DMS79 (cell line): ENCODE data around the gene APOBEC3F.
"Not testable (repeated sequence)": the region's sequence is repeated elsewhere in the genome, so short reads cannot be mapped to it uniquely, and the experiment has no call there.

Experiments
- DNase-seq: peaks from one replicate; lab custom pipeline; 2025; lab: John Stamatoyannopoulos, UW

The APOBEC3F gene

GRCh38 chr22:39073981-39074380, 33.3 kb downstream of the APOBEC3F start:
- DNase-seq: no peak

DNA sequence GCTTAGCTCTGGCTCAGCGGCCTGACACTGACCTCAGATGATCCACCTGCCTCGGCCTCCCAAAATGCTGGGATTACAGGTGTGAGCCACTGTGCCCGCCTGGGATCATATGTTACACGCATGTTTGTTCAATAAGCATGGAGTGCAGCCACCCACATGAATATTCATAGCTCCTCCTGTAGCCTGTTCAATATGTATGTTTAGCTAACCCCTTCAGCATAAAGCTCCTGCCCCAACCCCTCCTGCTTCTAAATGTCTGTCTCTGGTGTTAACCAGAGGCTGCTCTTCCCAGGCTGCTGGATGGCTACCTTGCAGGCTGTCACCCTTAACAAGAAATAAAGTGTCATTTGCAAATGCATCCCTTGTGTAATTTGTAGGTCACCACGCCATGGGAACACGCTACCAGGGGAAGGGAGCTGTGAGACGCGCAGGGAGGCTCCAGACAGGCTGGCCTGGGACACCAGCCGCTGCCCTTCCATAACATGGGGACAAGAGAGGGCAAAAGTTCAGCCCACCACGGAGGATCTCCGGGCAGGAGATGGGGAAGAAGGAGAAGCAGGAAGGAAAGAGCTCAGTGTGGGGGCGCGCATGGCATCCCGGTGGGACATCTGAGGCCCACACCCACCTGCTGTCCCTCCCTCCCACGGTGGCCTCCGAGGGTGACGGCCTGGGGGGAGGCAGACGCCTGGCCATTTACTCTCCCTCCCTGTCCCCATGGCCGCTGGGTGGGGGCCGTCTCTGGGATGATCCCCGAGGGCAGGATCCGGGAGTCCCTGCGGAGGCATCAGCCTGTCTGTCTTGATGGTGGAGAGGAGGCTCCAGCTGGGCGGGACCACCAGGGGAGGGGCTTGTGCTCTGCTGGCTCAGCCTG, 35.7 kb downstream of the APOBEC3F start:
- DNase-seq: not testable (repeated sequence)

DNA sequence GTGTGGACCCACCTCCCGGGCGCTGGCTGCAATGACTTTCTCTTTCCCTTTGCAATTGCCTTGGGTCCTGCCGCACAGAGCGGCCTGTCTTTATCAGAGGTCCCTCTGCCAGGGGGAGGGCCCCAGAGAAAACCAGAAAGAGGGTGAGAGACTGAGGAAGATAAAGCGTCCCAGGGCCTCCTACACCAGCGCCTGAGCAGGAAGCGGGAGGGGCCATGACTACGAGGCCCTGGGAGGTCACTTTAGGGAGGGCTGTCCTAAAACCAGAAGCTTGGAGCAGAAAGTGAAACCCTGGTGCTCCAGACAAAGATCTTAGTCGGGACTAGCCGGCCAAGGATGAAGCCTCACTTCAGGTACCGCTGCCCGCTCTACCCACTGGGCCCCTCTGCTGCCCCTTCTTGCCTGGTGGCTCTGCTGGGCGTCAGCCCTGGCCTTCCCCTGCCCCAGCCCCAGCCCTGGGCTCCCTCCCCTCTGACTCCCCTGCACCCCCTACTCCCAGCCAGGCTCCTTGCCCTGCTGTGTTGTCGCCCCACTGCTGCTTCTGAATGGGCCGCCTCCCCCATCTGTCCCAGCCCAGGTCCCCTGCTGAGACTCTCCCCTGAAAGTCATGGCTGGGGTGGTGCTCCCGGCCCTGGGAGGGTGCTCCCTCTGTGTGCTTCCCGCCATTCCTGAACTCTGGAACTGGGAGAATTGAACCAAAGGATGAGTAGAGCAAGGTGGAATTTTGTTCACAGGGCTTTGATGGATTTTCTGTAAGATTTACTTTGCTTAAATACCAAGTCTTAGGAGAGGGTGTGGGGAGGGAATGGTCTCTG, 36.6 kb downstream of the APOBEC3F start, which contains the start of gene APOBEC3G:
Gene APOBEC3G, plus strand, starts transcription at position 250 of the 815 bp plus-strand sequence. Its CDS starts 87 bp downstream, at position 337.
- DNase-seq: not testable (repeated sequence)

DNA sequence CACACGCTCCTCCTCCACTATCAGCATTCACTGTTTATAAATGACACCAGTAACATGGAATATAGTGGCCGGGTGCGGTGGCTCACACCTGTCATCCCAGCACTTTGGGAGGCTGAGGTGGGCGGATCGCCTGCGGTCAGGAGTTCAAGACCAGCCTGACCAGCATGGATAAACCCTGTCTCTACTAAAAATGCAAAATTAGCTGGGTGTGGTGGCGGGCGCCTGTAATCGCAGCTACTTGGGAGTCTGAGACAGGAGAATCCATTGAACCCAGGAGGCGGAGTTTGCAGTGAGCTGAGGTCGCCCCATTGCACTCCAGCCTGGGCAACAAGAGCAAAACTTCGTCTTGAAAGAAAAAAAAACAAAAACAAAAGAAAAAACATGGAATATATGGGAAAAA, 37.2 kb downstream of the APOBEC3F start:
- DNase-seq: not testable (repeated sequence)

DNA sequence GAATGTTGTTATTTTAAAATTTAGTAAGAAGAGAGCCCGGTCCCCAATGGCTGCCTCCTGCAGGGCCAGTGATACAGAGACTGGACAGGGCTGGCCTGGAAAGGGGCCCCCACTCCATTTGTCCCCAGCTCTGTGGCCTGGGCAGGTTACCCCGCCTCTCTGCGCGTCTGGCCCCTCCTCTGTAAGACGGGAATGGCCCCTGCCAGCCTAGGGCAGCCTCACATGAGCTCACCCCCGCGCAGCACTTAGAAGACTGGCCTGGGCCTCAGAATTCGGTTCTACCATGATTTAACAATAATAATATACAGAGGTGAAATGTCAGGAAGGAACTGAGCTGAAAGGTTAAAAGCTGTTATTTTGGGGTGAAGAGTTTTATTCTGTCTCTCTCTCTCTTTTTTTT, 37.7 kb downstream of the APOBEC3F start:
- DNase-seq: no peak

- DNase-seq: not testable (repeated sequence)
Observed at GRCh38 chr22:39079054-39079637, 38.5 kb downstream of the APOBEC3F start.

DNA sequence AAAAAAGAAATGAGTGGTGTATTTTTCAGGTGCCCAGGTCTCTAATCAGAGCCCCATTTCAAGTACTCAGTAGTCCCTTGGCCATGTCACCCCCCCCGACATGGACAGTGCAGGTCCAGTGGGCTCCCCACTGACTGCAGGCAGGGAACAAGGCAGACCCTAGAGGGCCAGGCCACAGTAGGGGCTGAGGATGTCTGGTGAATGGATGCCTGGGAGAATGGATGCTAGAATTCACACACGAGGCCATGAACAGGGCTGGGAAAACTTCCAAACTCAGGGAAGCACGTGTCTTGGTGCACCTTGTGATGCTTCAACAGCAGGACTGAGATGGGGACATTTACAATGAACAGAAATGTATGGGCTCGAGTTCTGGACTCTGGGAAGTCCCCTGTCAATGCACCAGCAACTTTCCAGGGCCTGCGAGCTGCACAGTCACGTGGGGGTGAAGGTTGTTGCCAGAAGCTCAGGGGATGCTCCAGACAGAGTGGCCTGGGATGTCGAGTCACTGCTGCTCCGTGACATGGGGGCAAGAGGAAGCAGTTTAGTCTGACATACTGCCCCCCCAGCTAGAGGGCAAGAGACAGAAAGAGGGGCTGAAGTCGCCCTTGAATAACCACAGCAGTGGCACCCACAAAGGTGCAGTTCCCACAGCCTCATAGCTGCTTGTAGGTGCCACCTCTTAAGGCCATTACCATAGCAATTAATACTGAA, 39.5 kb downstream of the APOBEC3F start:
- no peak for DNase-seq

GRCh38 chr22:39081016-39081415, 40.4 kb downstream of the APOBEC3F start:
- no peak for DNase-seq

DNA sequence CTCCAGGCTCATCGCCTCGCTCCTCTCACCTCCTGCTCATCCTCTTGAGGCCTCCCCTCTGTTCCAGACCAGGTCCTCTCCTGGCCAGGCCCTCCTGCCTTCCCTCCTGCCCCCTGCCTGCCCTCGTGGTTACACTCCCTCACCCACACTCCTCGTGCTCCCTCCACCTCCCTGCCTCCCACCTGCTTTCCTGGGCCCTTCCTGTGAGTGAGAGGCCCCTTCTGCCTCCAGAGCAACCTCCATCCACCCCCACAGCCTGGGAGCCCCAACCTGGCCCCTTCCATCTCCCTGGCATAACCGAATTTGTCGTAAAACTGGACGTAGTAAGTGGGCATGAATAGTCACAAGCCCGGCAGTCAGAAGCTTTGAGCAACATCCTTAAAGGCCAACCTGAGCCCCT, 40.9 kb downstream of the APOBEC3F start:
- DNase-seq: no peak

DNA sequence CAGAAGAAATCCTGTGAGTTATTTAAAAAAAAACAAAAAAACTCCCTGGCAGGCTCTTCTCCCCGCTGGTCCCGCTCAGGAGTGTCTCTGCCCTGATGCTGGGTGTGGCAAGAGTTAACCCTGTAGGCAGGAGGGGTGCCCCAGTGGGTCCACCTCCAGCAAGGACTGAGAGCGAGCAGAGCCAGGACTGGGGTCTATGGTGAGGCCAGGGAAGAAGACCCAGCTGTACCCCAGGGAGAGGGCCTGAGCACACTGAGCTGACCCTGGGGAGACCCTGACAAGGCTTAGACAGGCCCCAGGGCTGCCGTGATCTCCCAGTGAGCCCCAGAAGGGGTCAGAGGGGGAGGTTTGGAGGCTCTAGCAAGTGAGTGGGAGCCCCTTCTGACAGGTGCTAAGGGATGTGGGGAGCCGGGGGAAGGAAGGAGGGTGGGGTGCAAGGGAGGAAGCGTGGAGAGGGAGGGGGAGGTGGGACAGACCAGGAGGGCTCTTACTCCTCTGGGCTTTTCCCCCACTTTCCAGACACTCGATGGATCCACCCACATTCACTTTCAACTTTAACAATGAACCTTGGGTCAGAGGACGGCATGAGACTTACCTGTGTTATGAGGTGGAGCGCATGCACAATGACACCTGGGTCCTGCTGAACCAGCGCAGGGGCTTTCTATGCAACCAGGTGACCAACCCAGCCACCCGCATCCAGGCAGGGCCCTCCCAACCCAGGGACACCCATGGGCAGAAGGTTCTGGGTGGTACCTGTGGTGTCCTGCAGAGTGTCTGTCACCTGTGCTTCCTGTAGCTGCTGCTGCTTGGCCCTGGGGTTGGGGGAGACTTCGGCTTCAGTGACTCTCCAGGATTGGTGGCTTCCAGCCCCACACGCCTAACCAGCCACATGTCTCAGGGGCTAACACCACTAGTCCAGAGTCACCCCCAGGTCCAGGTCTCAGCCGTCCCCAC, 42.8 kb downstream of the APOBEC3F start:
- no peak for DNase-seq

GRCh38 chr22:39084666-39085065, 44.0 kb downstream of the APOBEC3F start:
- DNase-seq: no peak

DNA sequence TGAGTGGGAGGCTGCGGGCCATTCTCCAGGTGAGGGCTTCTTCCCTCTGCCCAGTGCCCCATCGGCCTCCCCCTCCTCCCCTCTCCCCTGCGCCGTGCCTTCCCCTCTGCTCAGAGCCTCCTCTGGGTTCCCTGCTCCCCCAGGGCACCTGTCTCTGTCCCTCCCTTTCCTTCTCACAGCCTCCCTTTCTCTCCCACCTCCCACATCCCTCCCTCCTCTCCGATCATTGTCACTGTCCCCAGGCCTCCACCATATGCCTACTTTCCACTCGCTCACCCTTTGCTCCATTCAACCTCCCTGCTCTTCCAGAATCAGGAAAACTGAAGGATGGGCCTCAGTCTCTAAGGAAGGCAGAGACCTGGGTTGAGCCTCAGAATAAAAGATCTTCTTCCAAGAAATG, 46.4 kb downstream of the APOBEC3F start:
- DNase-seq: no peak

DNA sequence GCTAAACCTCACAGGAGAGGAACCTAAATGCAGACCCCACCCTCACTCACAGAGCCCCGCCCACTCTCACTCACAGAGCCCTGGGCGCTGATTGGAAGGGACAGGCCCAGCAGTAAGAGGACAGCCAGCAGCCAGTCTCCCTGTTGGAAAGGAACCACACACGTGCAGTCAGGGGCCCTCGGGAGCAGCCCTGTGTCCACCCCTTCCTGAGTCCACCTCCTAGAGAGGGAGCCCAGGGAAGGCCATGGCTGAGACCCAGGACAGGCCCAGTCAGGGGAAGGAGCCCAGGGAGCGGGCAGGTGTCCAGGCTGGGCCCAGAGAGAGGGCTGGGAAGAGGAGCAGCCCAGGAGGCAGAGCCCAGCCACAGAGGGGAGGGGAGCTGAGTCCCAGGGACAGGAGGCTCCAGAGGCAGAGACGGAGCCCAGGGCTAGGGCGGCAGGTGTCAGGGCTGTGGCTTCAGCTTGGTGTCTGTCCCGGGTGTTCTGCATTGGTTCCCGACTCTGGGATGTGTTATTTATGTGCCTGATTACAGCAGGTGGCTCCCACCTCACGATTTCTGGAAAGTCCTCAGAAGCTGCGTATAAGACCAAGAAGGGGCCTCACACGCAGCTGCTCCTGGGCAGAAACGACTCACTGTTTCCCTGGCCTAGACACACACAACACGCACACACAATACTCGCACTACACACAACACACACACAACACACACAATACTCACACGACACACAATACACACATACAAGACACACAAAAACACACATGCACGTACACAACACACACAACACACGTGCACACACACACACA, 47.4 kb downstream of the APOBEC3F start:
- DNase-seq: no peak

- no peak for DNase-seq
Observed at GRCh38 chr22:39088685-39089032, 48.0 kb downstream of the APOBEC3F start.

DNA sequence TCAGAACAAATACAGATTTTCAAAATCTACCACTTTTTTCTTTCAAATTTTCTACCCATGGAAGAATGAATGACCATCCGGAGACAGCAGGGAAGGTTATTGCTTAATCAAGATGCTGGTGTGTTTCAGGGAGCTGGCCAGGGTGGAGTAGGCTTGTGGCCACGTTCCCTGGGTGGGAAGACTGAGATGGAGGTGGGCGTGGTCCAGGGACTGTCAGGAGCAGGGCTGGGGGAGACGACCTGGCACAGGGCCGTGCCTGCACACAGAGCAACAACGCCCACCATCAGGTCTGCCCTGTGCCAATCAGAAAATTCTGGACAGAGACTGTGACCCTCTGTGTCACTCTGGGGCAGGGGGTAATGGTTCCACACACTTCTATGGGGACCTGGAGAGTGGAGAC, 49.3 kb downstream of the APOBEC3F start:
- DNase-seq: no peak

GRCh38 chr22:39090426-39091064, 49.9 kb downstream of the APOBEC3F start:
- no peak for DNase-seq

DNA sequence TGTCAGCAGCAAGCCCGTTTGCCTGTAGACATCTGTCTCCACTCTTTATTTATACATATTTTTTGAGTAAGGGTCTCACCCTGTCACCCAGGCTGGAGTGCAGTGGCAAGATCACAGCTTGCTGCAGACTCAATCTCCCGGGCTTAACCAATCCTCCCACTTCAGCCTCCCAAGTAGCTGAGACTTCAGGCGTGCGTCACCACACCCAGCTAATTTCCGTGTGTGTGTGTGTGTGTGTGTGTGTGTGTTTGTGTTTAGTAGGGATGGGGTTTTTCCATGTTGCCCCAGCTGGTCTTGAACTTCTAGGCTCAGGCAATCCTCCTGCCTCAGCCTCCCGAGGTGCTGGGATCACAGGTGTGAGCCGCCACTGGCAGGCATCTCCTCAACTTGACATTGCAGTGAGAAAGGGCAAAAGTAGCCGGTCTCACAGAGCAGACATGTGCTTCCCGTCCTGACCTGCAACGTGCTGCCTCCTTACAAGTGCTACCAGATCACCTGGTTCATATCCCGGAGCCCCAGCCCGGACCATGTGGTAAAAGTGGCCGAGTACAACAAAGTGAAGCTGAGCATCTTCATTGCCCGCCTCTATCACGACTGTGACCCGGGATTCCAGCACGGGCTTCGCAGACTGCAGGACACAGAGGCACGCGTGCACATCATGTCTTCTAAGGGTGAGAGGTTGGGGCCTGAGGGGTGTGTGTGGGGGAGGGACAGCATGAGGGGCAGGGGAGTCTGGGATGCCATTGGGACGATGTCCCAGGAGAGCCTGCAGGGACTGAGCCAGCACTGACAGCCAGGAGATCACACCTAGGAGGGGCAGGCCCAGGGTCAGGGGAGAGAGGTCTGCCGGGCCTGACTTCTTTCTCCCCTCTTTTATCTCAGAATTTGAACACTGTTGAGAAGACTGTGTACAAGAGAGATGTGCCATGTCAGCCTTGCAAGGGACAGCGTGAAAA, 50.7 kb downstream of the APOBEC3F start:
- DNase-seq: no peak

DNA sequence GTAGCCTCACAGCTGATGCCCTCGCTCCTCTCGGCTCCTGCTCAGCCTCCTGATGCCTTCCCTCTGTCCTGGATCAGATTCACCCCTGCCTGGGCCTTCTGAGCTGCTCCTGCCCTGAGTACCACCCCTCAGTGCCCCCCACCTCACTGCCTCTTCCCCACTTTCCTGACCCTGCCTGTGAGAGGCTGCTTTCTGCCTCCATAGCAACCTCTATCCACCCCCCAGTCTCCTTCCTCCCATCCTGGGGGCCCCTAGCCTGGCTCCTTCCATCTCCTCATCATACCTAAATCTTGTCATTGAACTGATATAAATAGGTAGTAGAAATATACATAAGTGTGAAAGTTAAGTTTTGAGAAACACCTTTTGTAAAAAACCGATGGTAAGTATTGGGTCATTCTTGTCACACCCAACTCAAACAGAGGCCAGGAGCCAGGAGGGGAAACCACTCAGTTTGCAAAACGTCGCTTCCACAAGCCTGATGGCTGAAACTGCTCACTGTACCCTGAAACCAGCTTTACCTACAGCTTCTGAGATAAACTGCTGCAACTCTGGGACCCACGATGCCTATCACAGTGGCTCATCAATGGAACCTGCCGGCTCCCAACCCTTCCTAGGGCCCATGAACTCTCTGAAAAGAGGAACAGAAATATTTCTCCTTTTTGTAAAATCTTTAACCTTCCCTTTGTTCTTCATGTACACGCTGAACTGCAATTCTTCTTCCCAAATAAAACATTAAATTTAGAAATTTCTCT, 51.6 kb downstream of the APOBEC3F start:
- DNase-seq: no peak
